Liver (tissue), 9 donors: ENCODE results near the gene PCDH12. TPM values are rescaled to one million over a fixed set of nuclear protein-coding genes. Genes with fewer than 3 reads are reported as not detected.

ENCODE experiments used
- DNase-seq: peaks from one replicate; pipeline ENCODE4 v3.0.0-alpha.2; 2017; ENCODE audit warnings: low spot score
- H3K27ac ChIP-seq, 2 donors: one replicate each; pipeline ENCODE4 v1.7.0; 2013; ENCODE audit warnings: inconsistent platforms in 2 of 2, low read length in 2 of 2, control low read depth in 1 of 2, low read depth in 1 of 2, mild to moderate bottlenecking in 1 of 2
- H3K27me3 ChIP-seq, 4 donors: one replicate each; pipeline versions ENCODE4 v1.6.1 to v1.7.0; 2013; ENCODE audit warnings: low read length in 3 of 4, inconsistent platforms in 1 of 4, mild to moderate bottlenecking in 1 of 4, moderate library complexity in 1 of 4; ENCODE audit not compliant: control insufficient read depth in 4 of 4, insufficient read depth in 4 of 4
- H3K36me3 ChIP-seq, 4 donors: one replicate each; pipeline versions ENCODE4 v1.6.1 to v1.7.0; 2013; ENCODE audit warnings: low read length in 3 of 4, mild to moderate bottlenecking in 3 of 4, low read depth in 1 of 4, moderate library complexity in 1 of 4; ENCODE audit not compliant: control insufficient read depth in 4 of 4, insufficient read depth in 3 of 4
- H3K4me1 ChIP-seq, 4 donors: one replicate each; pipeline versions ENCODE4 v1.6.1 to v1.7.0; 2013; ENCODE audit warnings: low read length in 3 of 4, mild to moderate bottlenecking in 3 of 4, moderate library complexity in 1 of 4; ENCODE audit not compliant: control insufficient read depth in 4 of 4, insufficient read depth in 4 of 4
- H3K4me3 ChIP-seq, 3 donors: one replicate each; pipeline versions ENCODE4 v1.6.1 to v1.7.0; 2013; ENCODE audit warnings: low read length in 3 of 3, control low read depth in 1 of 3, low read depth in 1 of 3, mild to moderate bottlenecking in 1 of 3
- H3K9ac ChIP-seq, 2 donors: one replicate each; pipeline ENCODE4 v1.7.0; 2013; ENCODE audit warnings: low read length in 2 of 2, mild to moderate bottlenecking in 2 of 2, moderate library complexity in 2 of 2, control low read depth in 1 of 2, low read depth in 1 of 2
- H3K9me3 ChIP-seq, 4 donors: one replicate each; pipeline versions ENCODE4 v1.6.1 to v1.7.0; 2013; ENCODE audit warnings: low read length in 3 of 4; ENCODE audit not compliant: control insufficient read depth in 4 of 4
- EGR1 ChIP-seq, 2 donors: IDR thresholded peaks; 2 replicates each; pipeline ENCODE4 v1.6.1; 2016 to 2018; ENCODE audit warnings: antibody characterized with exemption in 2 of 2, low read depth in 2 of 2
- FOXA1 ChIP-seq: IDR thresholded peaks from 2 replicates; pipeline ENCODE4 v1.6.1; 2016; ENCODE audit warnings: antibody characterized with exemption
- GABPA ChIP-seq, 2 donors: IDR thresholded peaks in 1 of 2; conservative IDR thresholded peaks in 1 of 2; 2 replicates each; pipeline ENCODE4 v1.6.1; 2016; ENCODE audit warnings: antibody characterized with exemption in 2 of 2, mild to moderate bottlenecking in 1 of 2, moderate library complexity in 1 of 2
- HNF4G ChIP-seq: IDR thresholded peaks from 2 replicates; pipeline ENCODE4 v1.6.1; 2016; ENCODE audit warnings: antibody characterized with exemption
- JUND ChIP-seq, 2 donors: IDR thresholded peaks; 2 replicates each; pipeline ENCODE4 v1.6.1; 2016; ENCODE audit warnings: antibody characterized with exemption in 2 of 2
- NR2F2 ChIP-seq: IDR thresholded peaks from 2 replicates; pipeline ENCODE4 v1.6.1; 2016; ENCODE audit warnings: antibody characterized with exemption
- REST ChIP-seq: IDR thresholded peaks from 2 replicates; pipeline ENCODE4 v1.6.1; 2016; ENCODE audit warnings: antibody characterized with exemption, mild to moderate bottlenecking
- SP1 ChIP-seq: IDR thresholded peaks from 2 replicates; pipeline ENCODE4 v1.6.1; 2018; ENCODE audit warnings: antibody characterized with exemption, mild to moderate bottlenecking
- ZBTB33 ChIP-seq: IDR thresholded peaks from 2 replicates; pipeline ENCODE4 v1.6.1; 2016; ENCODE audit warnings: antibody characterized with exemption
- WGBS: extraction: QIAGEN DNeasy Blood & Tissue Kit; methylation state at CpG from one replicate; pipeline ENCODE4 v1.1.7; 2013; 5-methylcytosine and 5-hydroxymethylcytosine counted together
- polyA plus RNA-seq, 2 donors: library from polyadenylated mRNA; stranded (reverse) in 1 of 2; unstranded in 1 of 2; fragments of 200-250 nt in 1 of 2; fragments of >200 nt in 1 of 2; fragmentation: Nextera tagmentation in 1 of 2; extraction: Ambion mirVana in 1 of 2; gene quantifications; one replicate each; pipeline versions ENCODE4 v1.2.1 to v1.2.3, GENCODE V29; 2013 to 2015
- total RNA-seq, 2 donors: library from RNA; depleted of rRNA; stranded (reverse); fragments of >200 nt; gene quantifications; one replicate each; pipeline ENCODE4 v1.2.3, GENCODE V29; 2014
- donor health status: healthy.
- donor health status: healthy.
- donor health status: healthy.
- donor health status: healthy.
- donor health status: healthy.

Gene PCDH12
- total and polyA plus RNA-seq, 4 donors, result 0.74 to 4.9 (median 3.8) TPM

- TF ChIP-seq ZBTB33 (no peak), EGR1 (IDR thresholded peaks at IDR 0.05; ENCODE audit: low read depth in 2 of 2) (no peak), HNF4G (no peak), GABPA (IDR thresholded peaks at IDR 0.05 in 1 of 2, conservative IDR thresholded peaks at IDR 0.05 in 1 of 2) (no peak), FOXA1 (no peak), JUND (IDR thresholded peaks at IDR 0.05) (no peak)
These were observed 16.0 kb upstream of the PCDH12 start (continued) for GRCh38 chr5:141973871-141974595.

- 65% methylated on average over 2 of the region's 2 CpGs for WGBS
- Histone ChIP-seq H3K27me3 (no peaks in the 10 kb centered on the region), H3K4me1 (peaks cover 5 to 32% (median 24%) of the 10 kb centered on the region in 4 donors), H3K36me3 (peaks cover 2 to 20% (median 10%) of the 10 kb centered on the region in 4 donors), H3K9ac (peak overlapping the region; percentile 93 to 96), H3K27ac (peak overlapping the region; percentile 84 to 92), H3K4me3 (peak overlapping the region; percentile 64 to 84 (median 80)), H3K9me3 (no peaks in the 10 kb centered on the region)
- no peak for DNase-seq
- peak; percentile 37 for TF ChIP-seq NR2F2
- TF ChIP-seq ZBTB33, result no peak
- TF ChIP-seq REST, result no peak
- TF ChIP-seq SP1, result no peak
These were observed 12.1 kb upstream of the PCDH12 start for GRCh38 chr5:141969783-141970771.
